Suprapubic skin (tissue), 4 donors: ENCODE data around the gene ARID1A. TPM values are rescaled to one million over a fixed set of nuclear protein-coding genes. Genes with fewer than 3 reads are reported as not detected.

Experiments used
- DNase-seq, 2 donors: peaks; one replicate each; pipeline ENCODE4 v3.0.0-alpha.2; 2019; ENCODE audit warnings: low spot score in 2 of 2
- H3K27ac ChIP-seq: fragments of 200-600 bp; sonication (generic); one replicate; pipeline ENCODE4 v1.5.1; 2019
- H3K27me3 ChIP-seq: fragments of 200-600 bp; sonication (generic); one replicate; pipeline ENCODE4 v1.5.1; 2019
- H3K36me3 ChIP-seq: fragments of 200-600 bp; sonication (generic); one replicate; pipeline ENCODE4 v1.5.1; 2019
- H3K4me1 ChIP-seq: fragments of 200-600 bp; sonication (generic); one replicate; pipeline ENCODE4 v1.5.1; 2019
- H3K4me3 ChIP-seq: fragments of 200-600 bp; sonication (generic); one replicate; pipeline ENCODE4 v1.5.1; 2019; ENCODE audit warnings: mild to moderate bottlenecking
- H3K9me3 ChIP-seq: fragments of 200-600 bp; sonication (generic); one replicate; pipeline ENCODE4 v1.5.1; 2019
- EP300 ChIP-seq: sonication (generic); formaldehyde crosslinking; IDR thresholded peaks from one replicate; pipeline ENCODE4 v1.6.1; 2017; ENCODE audit warnings: antibody characterized with exemption
- POLR2A ChIP-seq, 2 donors: fragments of 450-650 bp; IDR thresholded peaks; one replicate each; pipeline ENCODE4 v1.6.1; 2017; ENCODE audit warnings: antibody characterized with exemption in 2 of 2, mild to moderate bottlenecking in 2 of 2, moderate library complexity in 2 of 2
- POLR2AphosphoS5 ChIP-seq, 3 donors: sonication (generic); formaldehyde crosslinking; IDR thresholded peaks; one replicate each; pipeline ENCODE4 v1.6.1; 2017; ENCODE audit warnings: antibody characterized with exemption in 3 of 3
- WGBS: methylation state at CpG from one replicate; pipeline ENCODE4 v1.1.5; 2018; 5-methylcytosine and 5-hydroxymethylcytosine counted together
- total RNA-seq, 4 donors: library from RNA; depleted of rRNA; stranded (reverse); fragments of >200 nt; gene quantifications; one replicate each; pipeline ENCODE4 v1.1.0, GENCODE V29; 2016
- TF ChIP-seq, protein P1 (sequence below), 2 donors: fragments of 200-600 bp in 1 of 2; fragments of 450-650 bp in 1 of 2; sonication (generic) in 1 of 2; IDR thresholded peaks; one replicate each; pipeline ENCODE4 v1.5.1; 2016 to 2019; ENCODE audit warnings: antibody characterized with exemption in 2 of 2, mild to moderate bottlenecking in 1 of 2, moderate library complexity in 1 of 2

ARID1A gene
- total RNA-seq, 4 donors from 2014 or later = 77.2 to 90.0 (median 83.5) TPM

DNA sequence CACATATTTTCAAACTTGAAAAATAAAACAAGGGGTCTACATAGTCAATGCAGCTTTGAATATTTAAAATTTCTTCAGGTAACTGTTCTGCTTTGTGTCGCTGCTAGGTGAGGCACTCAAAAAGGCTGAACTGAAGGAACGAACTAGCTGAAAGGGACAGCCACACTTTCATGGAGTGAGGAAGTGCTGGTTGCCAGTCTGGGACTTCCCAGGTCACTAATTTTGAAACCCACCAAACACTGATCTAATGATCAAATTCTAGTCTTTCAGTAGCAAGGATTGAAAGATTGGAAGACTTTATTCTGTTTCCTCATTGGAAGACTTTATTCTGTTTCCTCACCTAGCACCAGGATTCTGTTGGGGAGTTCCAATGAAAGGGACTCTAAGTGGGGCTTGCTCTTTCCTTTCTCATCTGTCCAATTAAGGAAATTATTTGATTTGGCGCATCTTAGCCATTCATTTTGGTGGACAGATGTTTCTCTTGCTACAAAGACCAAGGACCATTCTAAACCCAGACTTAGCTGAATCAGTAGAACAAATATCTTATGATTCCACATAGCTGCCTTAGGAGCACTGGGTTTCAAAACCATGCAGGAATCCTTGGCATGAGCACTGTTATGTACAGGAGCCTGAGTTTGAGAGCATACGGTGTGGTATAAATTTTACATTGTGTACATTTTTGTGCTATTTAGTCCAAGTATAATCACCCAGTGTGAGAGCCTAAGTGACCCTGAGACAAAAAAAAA lies 10.9 kb upstream of the ARID1A start:
- Histone ChIP-seq H3K9me3 (no peaks in the 10 kb centered on the region), H3K27ac (no peak overlapping the region), H3K4me3 (no peak overlapping the region), H3K36me3 (no peaks in the 10 kb centered on the region), H3K27me3 (no peaks in the 10 kb centered on the region), H3K4me1 (no peaks in the 10 kb centered on the region)
- TF ChIP-seq POLR2A (IDR thresholded peaks at IDR 0.05) (no peak), POLR2AphosphoS5 (IDR thresholded peaks at IDR 0.05) (no peak), EP300 (no peak)
- TF ChIP-seq, protein P1, sequence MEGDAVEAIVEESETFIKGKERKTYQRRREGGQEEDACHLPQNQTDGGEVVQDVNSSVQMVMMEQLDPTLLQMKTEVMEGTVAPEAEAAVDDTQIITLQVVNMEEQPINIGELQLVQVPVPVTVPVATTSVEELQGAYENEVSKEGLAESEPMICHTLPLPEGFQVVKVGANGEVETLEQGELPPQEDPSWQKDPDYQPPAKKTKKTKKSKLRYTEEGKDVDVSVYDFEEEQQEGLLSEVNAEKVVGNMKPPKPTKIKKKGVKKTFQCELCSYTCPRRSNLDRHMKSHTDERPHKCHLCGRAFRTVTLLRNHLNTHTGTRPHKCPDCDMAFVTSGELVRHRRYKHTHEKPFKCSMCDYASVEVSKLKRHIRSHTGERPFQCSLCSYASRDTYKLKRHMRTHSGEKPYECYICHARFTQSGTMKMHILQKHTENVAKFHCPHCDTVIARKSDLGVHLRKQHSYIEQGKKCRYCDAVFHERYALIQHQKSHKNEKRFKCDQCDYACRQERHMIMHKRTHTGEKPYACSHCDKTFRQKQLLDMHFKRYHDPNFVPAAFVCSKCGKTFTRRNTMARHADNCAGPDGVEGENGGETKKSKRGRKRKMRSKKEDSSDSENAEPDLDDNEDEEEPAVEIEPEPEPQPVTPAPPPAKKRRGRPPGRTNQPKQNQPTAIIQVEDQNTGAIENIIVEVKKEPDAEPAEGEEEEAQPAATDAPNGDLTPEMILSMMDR (IDR thresholded peaks at IDR 0.05) = no peak
- WGBS = 91% methylated on average over 4 of the region's 4 CpGs
- no peak for DNase-seq

DNA sequence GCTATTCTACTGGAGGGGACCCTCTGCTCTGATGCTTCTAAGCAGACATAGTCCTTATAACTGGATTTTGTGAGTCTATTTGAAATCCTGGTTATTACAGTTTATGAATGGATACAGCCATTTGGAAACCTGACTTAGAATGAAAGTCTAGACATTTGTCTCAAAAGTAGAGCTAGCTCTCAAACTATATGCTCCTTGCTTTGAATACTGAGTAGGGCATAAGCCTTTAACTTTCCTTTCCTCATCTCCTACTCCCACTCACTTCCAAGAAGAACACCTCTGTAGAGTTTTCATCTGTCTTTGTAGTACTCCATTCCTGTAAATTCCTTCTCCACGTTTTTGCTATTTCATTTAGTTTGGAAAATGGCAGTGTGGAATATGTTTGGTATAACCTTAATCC lies 9.0 kb upstream of the ARID1A start:
- no peak overlapping the region for H3K27ac ChIP-seq
- 19% methylated on average over 1 of the region's 1 CpG for WGBS
- no peaks in the 10 kb centered on the region for H3K36me3 ChIP-seq

DNA sequence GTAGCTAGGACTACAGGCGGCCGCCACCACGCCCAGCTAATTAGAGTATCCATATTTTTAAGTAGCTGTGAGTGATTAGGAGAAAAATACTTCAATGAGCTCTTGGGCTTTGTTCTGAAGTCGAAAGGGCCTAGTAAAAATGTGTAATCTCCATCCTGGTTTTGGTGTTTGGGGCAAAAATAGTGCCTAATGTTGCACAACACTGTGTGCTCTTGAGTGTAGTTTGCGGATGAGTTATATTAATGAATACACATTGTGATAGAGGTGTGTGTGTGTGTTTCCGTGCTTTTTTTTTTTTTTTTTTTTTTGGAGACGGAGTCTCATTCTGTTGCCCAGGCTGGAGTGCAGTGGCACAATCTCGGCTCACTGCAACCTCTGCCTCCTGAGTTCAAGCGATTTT lies 6.3 kb upstream of the ARID1A start:
- H3K4me1 ChIP-seq = peaks cover 24% of the 10 kb centered on the region
- TF ChIP-seq POLR2AphosphoS5 (IDR thresholded peaks at IDR 0.05) = no peak
- TF ChIP-seq EP300 = no peak
- TF ChIP-seq, protein P1 (IDR thresholded peaks at IDR 0.05) = no peak
- no peak for TF ChIP-seq POLR2A (IDR thresholded peaks at IDR 0.05)
- H3K36me3 ChIP-seq = no peaks in the 10 kb centered on the region
- 94% methylated on average over 9 of the region's 9 CpGs for WGBS
- no peaks in the 10 kb centered on the region for H3K27me3 ChIP-seq
- DNase-seq = no peak
- H3K27ac ChIP-seq = no peak overlapping the region
- H3K9me3 ChIP-seq = no peaks in the 10 kb centered on the region
- no peak overlapping the region for H3K4me3 ChIP-seq

More for the DNA sequence above, 9.0 kb upstream of the ARID1A start:
- TF ChIP-seq, protein P1 (IDR thresholded peaks at IDR 0.05) = no peak
- no peak for TF ChIP-seq POLR2AphosphoS5 (IDR thresholded peaks at IDR 0.05)
- TF ChIP-seq EP300 = no peak
- no peak for TF ChIP-seq POLR2A (IDR thresholded peaks at IDR 0.05)
- Histone ChIP-seq H3K4me1 (peaks cover 6% of the 10 kb centered on the region), H3K9me3 (no peaks in the 10 kb centered on the region), H3K4me3 (no peak overlapping the region), H3K27me3 (no peaks in the 10 kb centered on the region)
- no peak for DNase-seq

DNA sequence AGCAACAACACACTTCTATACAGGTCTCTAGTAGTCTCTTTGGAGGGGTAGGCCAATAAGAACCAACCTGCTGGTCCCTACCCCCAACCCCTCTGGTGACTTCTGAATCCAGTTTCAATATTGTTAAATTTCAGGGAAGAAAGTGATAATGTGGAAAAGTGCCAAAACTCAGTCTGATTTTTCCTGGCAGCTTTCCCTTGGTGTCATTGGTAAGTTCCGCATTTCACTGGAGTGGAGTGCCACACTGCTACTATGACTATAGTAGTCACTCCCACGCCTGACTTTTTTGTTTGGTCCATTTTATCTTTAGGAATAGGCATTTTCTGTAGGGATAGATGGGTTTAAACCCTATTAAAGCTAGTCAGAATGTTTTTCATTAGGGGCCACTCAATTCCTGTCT lies 5.7 kb upstream of the ARID1A start:
- Histone ChIP-seq H3K27me3 (no peaks in the 10 kb centered on the region), H3K36me3 (no peaks in the 10 kb centered on the region), H3K9me3 (no peaks in the 10 kb centered on the region), H3K27ac (no peak overlapping the region), H3K4me3 (no peak overlapping the region), H3K4me1 (peaks cover 31% of the 10 kb centered on the region)
- TF ChIP-seq POLR2A (IDR thresholded peaks at IDR 0.05) (no peak), EP300 (no peak), POLR2AphosphoS5 (IDR thresholded peaks at IDR 0.05) (no peak)
- TF ChIP-seq, protein P1 (IDR thresholded peaks at IDR 0.05) = no peak
- no peak for DNase-seq
- 75% methylated on average over 2 of the region's 2 CpGs for WGBS

DNA sequence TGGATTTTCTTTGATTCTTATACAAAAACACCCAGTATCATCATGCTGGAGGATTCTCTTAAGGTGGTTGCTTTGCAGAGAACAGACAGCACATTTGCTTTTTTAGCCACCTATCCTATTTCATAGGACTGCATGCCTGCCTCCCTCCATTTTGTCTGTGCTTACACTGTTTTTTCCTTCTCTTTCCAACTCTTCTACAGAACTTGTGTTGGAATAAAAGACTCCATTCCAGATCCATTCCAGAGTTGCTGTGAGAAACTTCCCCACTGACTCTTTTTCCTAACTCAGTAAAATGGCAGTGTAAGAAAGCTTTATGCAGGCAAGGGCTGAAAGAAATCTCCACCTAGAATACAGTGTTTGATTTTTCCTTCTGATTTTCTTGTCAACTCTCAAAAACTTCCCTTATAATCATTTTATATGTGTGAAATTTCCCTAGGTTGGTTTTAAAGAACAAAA lies 5.2 kb upstream of the ARID1A start:
- no peak overlapping the region for H3K4me3 ChIP-seq
- H3K27me3 ChIP-seq = no peaks in the 10 kb centered on the region
- no peak for TF ChIP-seq POLR2AphosphoS5 (IDR thresholded peaks at IDR 0.05)
- TF ChIP-seq, protein P1 (IDR thresholded peaks at IDR 0.05) = no peak
- no peak for TF ChIP-seq POLR2A (IDR thresholded peaks at IDR 0.05)
- TF ChIP-seq EP300 = no peak
- H3K4me1 ChIP-seq = peaks cover 32% of the 10 kb centered on the region
- no peak for DNase-seq
- no peak overlapping the region for H3K27ac ChIP-seq
- H3K9me3 ChIP-seq = no peaks in the 10 kb centered on the region
- no peaks in the 10 kb centered on the region for H3K36me3 ChIP-seq
